Activated CD4-positive, alpha-beta T cell treated with anti-CD3 and anti-CD28 coated beads for 48 hours (primary cell): ENCODE measurements around the gene LINGO3.
A peak's percentile ranks its signal among the peaks of the same experiment; 100 is the strongest.

Experiments used
- DNase-seq: peaks from one replicate; pipeline ENCODE4 v3.0.0-alpha.2; 2020

Gene LINGO3

DNA sequence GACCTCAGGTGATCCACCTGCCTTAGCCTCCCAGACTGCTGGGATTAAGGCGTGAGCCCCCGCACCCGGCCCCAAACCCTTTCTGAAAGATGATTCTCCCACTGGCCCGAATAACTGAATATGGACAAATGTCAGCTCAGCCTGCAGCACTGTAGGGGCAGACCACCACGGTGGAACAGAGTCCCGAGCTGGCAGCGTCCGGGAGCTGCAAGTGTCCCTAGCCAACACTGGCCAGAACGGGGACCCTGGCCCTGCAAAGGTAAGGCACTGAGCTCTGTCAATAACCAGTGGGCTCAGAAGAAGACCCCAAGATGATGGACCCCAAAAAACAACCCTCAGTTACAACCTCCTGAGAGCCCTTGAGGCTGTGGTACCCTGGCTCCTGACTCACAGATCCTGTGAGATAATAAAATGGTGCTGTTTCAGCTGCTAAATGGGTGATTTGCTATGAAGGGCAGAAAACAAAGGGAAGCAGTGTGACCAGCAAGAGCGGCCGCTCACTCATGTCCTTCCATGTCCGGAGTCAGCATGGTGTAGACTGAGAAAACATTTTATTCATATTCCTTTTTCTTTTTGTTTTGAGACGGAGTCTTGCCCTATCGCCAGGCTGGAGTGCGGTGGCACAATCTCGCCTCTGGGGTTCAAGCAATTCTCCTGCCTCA is 18.9 kb upstream of the LINGO3 start:
- DNase-seq, result no peak

DNA sequence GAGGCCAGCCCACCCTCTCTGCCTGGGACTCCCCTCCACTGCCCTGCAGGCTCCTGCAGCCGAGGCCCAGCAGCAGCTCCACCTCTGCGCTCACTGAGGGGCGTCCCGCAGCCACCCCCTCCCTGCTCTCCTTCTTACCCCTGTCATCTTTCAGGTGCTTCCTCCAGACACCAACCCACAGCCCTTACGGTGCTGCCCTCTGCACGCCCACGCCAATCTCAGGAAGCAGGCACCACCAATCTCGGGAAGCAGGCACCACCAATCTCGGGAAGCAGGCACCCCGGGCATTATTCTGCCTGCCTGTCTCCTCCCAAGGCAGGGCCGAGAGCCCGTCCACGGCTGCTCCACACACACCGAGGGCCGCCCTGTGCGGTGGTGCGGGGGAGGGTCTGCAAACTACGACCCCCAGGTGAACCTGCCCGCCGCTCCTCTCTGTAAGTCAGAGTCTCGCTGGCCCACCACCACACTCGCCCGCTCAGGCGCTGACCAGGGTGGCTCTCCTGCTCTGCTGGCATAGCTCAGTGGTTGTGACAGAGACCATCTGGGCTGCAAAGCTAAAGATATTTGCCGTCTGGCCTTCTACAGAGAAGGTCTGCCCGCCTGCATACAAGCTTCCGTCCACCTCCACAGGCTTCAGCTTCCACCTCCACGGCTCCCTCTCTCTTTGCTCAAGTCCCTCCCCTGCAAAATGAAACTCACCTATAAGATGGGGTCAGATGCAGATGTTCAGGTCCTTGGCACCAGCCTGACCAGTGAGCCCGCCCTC is 17.5 kb upstream of the LINGO3 start:
- DNase-seq, result no peak

DNA sequence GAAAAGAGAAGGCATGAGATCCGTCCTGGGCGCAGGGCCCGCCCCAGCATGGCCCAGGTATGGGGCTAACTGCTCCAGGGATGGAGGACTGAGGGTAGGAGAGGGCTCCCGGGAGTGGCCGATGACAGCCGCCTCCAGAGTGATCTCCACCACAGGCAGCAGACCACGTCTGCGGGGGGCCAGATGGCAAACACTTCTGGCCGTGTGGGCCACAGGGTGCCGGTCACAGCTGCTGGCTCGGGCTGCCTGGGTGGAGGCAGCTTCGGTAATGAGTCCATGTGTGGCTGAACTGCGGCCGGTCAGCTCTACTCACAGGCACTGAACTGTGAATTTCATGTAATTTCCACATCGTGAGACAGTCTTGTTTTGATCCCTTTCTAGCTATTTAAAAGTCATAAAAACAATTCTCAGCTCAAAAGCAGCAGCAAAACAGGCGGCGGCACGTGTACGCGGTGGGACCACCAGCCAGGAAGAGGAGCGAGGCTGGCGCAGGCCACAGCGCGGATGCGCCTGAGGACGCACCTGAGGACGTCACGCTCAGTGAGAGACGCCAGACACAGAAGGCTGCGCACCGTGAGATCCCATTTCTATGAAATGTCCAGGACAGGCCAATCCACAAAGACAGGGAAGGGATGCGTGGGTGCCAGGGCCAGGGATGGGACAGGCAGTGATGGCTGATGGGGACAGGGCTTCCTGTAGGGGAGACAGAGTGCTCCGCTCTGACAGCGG is 16.4 kb upstream of the LINGO3 start:
- no peak for DNase-seq

DNA sequence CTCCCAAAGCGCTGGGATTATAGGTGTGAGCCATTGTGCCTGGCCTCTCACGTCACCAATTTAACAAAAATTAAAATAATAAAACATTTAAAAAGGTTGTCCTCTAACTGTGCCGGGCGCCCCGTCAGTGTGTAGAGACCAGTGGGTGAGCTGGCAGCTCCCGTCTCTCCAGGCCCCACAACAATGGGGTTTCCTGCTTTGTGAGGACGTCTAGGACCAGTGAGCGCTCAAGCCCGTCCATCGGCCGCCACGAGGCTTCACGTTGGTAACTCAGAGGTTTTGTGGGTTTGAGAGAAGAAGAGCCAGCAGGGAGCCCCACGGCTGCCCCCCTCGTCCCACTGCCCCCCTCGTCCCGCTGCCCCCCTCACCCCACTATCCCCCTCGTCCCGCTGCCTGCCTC is 15.8 kb upstream of the LINGO3 start:
- DNase-seq, result no peak

DNA sequence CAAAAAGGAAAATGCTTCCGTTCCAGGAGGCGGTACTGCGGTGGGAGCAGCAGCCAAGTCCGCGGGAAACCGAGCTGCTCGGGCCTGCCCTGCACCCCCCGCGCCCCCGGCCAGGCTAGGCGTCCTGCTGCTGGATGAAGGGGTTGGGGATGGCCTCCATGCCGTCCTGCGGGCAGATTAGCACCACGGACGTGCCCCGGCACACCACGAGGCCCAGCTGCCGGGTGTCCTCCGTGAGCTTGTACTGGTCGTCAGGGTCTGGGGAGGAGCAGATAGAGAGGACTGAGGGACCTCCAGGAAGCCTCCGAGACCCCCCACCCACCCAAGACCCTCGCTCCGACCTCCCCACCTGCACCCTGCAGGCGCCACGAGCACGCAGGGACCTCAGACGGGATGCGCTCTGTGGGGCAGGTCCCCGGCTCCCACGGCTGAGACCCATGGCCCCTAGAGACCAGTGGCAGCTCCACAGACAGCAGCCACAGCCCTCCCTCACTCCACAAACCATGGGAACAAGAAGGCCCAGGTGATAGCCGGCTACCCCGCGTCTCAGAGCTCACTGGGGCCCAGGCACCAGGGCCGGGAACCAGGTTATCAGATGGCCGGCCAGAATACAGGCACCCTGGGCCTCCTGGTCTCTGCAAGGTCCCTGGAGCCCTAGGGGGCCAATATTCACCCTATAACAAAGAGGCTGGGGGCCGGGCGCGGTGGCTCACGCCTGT is 13.8 kb upstream of the LINGO3 start:
- no peak for DNase-seq

DNA sequence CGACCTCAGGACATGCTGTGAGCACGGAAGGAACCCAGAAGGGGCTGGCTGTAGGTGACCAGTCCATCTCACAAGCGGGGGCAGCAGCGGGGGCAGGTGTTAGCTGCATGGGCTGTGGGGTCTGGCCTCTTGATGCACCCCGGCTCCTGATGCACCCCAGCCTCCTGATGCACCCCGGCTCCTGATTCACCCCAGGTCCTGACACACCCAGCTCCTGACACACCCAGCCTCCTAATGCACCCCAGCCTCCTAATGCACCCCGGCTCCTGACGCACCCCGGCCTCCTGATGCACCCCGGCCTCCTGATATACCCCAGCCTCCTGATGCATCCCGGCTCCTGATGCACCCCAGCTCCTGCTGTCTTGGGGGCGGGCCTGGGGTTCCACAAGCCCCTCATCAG is 13.0 kb upstream of the LINGO3 start:
- DNase-seq, result no peak

DNA sequence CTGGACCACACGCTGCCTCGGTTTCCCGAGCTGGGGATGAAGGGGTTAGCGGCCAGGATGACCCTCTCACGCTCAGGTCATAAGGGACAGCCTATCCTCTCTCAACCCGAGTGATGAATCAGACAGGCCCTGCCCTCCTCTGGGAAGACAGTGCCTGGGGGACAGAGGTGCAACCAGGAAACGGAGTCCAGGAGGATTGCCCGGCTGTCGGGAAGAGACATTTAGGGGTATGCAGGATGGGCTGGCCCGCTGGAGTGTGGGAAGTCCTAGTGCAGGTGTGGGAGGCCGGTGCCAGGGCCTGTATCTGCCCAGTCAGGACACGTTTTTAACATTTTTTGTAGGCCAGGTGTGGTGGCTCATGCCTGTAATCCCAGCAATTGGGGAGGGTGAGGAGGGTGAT is 12.1 kb upstream of the LINGO3 start:
- DNase-seq, result no peak

DNA sequence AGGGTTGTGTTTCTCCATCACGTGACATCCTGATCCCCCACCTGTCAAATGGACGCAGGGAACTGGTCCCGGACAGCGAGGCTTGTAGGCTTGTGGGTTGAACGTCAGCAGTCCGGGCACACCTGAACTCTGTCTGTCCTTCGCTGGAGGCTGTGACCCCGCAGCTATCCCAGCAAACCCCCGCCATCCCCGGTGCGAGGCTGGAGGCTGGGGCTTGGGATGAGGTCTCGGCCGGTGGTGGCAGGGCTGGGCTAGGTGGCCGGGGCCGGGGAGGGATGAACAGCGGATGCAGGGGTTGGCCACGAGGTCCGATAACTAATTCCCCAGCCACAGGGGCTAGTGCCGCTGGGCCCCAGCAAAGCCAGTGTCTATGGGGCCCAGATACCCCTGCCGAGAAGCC is 11.6 kb upstream of the LINGO3 start:
- no peak for DNase-seq

DNA sequence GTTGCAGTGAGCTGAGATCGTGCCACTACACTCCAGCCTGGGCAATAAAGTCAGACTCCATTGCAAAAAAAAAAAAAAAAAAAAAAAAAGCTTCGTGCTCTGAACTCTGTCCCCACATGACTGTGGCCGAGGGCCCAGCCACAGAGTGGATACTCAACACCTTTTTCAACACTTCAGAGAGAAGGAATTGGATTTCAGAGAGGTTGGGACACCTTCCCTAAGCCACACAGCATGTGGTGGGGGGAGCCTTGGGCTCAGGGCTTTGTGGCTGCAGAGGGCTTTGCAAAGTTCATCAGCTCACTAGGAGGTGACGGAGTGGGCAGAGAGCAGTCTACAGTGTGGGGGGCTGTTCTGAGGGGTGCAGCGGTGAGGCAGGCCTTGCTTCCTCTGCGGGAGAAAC is 11.0 kb upstream of the LINGO3 start:
- DNase-seq, result no peak

DNA sequence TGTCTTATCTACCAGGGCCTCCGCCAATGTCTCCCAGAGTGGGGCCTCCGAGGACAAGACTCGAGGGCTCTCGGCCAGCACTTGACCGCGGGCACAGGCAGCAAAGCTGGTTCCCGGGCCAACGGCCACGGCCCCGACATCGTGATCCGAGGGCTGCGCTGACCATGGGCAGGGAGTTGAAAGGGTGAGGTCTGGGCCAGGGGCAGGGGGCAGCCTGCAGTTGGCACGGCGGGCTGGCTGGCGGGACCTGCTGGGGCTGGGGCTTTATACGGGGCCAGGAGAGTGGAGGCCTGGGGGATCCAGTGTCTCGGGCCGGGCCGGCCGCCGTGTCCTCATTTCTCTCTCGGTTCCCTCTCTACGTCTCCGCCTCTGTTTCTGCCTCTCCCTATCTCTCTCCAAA is 9.8 kb upstream of the LINGO3 start:
- DNase-seq, result no peak

DNA sequence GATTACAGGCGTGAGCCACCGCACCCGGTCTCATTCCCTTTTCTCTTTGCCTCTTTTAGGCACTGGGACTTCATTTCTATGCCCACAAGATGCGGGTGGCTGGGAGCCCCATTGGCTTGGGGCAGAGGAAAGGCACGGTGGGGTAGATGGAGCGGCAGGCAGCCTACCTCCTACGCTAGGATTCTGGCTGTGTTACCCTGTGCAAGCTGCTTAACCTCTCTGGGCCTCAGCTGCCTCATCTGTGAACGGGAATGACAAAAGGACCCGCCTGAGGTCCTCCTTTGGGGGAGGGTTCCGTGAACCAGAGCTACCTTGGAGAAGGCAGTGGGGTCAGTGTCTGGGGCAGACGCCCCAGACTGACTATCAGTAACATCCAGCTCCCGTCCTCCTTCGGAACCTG is 9.3 kb upstream of the LINGO3 start:
- no peak for DNase-seq

DNA sequence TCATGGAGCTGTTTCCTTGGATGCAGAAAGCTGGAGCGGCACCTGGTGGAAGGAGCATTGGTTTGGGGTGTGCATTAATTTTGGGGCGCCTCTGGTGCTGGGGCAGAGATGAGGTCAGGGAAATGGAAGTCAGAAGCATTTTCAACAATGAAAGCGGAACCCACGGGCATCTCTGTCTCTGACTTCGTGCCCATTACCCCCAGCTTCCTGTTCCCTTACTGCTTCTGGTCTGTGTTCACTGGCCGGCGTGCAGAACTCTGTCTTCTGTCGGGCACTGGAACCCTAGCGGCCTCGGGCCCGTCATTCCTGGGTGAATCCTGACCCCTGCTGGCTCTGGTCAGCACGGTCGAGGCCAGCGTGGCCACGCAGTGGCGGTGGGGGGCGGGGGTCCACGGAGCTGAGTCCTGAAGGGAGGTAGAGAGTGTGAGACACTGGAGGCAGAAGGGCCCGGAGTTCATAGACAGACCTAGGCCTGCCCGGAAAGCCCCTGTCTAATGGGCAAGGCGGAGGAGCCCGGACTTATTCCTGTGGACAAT is 7.9 kb upstream of the LINGO3 start:
- peak; percentile 23 for DNase-seq

DNA sequence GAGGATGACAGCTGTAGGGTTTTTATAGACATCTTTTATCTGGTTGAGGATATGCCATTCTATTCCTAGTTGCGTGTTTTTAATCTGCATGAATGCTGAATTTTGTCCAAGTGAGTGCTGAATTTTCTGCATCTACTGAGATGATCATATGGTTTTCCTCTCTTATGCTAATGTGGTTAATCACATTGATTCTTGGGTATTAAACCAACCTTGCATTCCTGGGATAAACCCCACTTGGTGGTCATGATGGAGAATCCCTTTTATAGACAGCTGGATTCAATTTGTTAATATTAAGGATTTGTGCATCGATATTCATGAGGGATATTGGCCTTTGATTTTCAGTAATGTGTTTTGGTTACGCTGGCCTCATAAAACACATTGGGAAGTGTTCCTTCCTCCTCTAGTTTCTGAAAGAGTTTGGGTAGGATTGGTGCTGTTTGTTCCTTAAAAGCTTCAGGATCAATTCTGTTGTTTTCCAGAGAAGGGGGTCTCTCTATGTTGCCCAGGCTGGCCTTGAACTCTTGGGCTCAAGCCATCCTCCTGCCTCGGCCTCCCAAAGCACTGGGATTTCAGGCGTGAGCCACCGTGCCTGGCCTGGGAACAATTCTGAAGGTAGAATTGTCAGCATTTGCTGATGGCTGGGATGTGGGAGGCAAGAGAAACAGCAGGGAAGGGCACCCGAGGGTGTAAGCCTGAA is 7.3 kb upstream of the LINGO3 start:
- DNase-seq, result no peak

DNA sequence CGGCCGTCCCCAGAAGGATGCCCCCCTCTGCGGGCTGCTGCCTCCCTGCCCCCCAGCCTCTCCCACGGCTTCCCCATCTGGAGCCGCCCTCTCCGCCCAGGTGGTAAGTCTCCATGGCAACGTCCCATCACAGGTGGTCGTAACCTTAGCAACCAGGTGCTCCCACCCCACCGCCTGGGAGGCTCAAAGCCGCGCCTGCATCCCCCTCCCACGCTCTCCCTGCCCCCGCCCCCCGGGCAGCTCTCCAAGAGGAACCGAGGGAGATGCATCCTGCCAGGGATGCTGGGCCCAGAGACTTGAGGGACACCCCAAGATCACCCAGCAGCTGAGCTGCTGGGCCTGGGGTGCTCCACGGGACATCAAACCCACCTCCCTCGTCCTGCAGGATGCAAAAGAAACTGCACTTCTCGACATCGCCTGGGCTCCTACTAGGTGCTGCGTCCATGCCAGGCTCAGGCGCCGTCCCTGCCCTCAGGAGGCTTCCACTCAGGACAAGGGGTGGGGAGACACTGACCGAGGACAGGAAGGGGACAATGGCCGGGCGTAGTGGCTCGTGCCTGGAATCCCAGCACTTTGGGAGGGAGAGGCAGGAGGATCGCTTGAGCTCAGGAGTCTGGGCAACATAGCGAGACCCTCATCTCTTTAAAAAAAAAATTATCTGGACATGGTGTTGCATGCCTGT is 5.0 kb upstream of the LINGO3 start:
- DNase-seq, result no peak

DNA sequence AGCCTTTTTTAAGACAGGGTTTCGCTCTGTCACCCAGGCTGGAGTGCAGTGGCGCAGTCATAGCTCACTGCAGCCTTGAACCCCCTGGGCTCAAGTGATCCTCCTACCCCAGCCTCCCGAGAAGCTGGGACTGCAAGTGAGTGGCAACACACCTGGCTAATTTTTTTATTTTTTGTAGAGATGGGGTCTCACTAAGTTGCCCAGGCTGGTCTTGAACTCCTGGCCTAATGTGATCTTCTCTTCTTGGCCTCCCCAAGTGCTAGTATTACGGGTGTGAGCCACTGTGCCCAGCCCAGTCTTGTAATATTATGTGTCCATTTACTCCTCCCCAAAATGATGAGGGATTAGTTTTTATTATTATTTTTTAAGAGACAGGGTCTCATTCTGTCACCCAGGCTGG is 3.1 kb upstream of the LINGO3 start:
- no peak for DNase-seq

DNA sequence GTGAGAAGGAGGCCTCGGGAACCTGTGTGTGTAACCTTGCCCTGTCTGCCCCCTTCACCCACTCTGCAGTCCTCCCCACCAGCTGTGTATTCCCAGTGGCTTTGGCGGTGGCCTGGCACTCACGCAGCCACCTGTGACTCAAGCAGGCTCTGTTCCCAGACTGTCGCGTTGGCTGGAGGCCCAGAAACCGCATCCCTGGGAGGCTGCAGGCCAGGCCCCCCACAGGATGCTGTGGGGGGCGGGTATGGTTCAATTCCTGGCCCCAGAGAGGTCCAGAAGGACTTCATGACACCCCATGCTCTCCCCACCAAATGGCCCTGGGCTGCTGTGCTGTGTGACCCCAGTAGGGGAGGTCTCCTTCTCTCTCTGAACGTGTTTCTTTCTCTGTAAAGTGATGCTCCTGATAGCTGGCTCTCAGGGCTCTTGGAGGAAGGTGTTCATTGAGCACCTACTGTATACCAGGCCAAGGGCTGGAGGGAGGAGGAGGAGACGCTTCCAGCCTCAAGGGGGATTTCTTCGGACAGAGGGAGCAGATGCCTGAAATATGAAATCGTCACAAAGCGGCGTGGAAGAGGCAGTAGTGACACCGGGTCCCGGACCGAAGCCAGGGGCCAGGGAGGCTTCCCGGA is 1.9 kb upstream of the LINGO3 start:
- DNase-seq, result no peak

DNA sequence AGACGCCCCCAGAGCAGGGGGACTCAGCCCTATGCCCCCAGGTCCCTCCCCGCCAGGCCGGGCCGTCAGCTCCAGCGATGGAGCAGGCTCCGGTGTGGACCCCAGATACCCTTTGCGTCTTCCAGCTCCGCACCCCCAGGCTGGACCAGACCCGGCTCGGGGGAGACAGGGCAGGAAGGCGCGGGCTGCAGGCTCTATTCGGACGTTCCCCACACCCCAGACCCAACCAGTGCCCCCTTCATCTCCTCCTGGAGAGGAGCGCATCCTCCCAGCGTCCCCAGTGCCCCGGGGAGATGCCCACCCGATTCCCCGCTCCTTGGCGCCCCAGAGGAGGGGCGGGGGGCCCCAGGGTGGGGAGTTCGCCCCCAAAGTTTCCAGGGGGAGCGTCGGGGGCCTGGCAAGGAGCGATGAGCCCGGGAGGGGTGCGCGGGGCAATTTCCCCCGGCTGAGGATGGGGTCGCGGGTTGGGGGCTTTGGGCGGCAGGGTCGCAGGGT is 389 bp downstream of the LINGO3 start:
- DNase-seq, result no peak

DNA sequence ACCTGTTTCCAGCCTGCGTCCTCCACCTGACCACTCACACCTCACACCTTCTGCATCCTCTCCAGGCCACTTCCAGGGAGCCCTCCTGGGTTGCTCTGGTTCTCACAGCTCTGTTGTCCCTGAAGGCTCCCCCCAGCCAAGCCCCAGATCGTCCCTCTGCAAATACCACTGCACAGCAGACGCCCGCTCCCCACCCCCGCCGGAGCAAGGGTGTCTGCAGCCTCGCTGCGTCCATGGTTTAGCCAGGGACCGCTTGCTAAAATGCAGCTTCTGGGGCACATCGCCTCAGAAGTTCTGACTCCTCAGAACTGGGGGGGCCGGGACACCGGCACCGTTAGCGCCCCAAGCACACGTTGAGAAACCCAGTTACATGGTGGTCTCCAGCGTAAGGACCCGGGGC is 983 bp downstream of the LINGO3 start:
- DNase-seq, result no peak

DNA sequence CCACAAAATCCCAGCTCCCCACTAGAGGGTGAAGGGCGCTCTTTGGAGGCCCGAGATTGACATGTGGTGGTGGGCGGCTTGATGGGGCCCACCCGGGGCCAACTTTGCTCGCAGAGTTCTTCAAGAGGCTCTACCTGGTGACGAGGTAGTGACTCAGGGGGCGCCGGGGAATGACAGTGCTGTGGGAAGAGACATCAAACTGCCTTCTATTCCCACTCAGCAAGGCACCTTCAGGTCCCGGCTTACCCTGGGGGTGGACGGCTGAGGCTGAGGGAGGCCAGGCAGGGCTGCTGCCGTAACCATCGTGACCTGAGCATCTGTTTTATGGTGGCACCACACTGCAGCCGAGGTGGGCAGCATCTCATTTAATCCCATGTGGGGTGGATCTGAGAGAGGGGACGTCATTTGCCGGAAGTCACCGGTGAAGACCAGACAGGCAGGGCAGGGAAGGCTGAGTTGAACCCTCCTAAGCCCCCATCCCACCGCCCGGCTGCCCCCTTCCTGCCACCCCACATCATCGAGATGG is 1.6 kb downstream of the LINGO3 start:
- DNase-seq, result no peak

DNA sequence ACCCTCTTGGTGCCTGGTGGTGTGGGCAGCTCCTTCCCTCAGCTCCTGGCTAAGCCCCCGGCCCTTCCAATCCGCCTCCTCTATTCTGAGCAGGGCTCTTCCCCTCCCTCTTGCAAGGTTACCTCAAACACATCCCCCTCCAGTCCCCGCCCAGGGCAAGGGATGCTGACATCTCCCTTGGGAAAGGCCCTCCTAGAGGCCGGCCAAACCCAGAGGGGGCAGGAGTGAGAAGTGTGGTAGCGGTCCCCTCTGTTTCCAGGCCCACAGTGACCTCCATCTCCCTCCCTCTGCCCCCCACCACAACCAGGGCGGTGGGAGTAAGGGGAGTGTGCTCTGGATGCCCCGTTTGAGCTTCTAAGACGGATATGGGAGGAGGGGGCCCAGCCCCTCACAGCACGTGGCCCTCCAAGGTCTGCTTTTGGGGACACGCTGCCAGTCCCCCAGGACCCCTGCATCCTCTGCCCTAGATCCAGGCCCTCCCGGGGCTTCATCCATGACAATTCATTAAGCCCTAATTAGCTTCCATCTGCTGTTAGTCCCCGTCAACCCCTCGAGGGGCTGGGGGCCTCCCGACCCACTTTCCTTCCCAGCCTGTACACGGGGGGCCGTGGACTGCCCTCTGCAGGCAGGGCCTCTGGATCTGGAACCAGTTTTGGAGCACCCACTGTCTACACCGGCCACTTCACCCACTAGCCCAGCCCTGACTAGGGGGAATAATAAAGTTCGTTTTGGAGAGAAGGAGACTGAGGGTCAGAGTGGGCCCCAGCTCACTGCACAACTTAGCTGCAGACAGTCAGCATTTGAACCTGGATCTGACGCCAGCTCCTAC is 2.3 kb downstream of the LINGO3 start:
- DNase-seq, result no peak
